AG10803 (cell line): ENCODE results near the gene MAP6.

Experiments used
- DNase-seq: peaks from one replicate; pipeline ENCODE4 v3.0.0; 2010; ENCODE audit warnings: low read depth
- H3K4me3 ChIP-seq: 2 replicates; pipeline ENCODE4 v1.5.1; 2011; ENCODE audit warnings: mild to moderate bottlenecking, low read length, control low read depth
- TF ChIP-seq, protein P1 (sequence below): conservative IDR thresholded peaks from 2 replicates; pipeline ENCODE4 v1.5.1; 2011; ENCODE audit warnings: mild to moderate bottlenecking, low read length, control low read depth, inconsistent platforms

The MAP6 gene

DNA sequence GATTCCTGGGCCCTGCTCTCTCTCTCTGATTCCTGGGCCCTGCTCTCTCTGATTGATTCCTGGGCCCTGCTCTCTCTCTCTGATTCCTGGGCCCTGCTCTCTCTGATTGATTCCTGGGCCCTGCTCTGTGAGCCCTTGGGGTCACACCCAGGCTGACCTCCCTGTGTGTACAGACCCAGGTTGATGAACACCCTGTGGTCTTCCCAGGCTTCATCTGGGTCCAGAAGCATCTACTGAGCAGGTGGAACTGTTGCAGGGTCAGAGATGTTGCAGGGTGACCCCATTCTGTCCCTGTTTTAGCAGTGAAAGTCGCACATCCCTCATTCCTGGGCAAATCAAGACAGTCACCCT, 126.8 kb downstream of the MAP6 start:
- TF ChIP-seq, protein P1, sequence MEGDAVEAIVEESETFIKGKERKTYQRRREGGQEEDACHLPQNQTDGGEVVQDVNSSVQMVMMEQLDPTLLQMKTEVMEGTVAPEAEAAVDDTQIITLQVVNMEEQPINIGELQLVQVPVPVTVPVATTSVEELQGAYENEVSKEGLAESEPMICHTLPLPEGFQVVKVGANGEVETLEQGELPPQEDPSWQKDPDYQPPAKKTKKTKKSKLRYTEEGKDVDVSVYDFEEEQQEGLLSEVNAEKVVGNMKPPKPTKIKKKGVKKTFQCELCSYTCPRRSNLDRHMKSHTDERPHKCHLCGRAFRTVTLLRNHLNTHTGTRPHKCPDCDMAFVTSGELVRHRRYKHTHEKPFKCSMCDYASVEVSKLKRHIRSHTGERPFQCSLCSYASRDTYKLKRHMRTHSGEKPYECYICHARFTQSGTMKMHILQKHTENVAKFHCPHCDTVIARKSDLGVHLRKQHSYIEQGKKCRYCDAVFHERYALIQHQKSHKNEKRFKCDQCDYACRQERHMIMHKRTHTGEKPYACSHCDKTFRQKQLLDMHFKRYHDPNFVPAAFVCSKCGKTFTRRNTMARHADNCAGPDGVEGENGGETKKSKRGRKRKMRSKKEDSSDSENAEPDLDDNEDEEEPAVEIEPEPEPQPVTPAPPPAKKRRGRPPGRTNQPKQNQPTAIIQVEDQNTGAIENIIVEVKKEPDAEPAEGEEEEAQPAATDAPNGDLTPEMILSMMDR, result no peak
- H3K4me3 ChIP-seq, result no peak overlapping the region
- no peak for DNase-seq

DNA sequence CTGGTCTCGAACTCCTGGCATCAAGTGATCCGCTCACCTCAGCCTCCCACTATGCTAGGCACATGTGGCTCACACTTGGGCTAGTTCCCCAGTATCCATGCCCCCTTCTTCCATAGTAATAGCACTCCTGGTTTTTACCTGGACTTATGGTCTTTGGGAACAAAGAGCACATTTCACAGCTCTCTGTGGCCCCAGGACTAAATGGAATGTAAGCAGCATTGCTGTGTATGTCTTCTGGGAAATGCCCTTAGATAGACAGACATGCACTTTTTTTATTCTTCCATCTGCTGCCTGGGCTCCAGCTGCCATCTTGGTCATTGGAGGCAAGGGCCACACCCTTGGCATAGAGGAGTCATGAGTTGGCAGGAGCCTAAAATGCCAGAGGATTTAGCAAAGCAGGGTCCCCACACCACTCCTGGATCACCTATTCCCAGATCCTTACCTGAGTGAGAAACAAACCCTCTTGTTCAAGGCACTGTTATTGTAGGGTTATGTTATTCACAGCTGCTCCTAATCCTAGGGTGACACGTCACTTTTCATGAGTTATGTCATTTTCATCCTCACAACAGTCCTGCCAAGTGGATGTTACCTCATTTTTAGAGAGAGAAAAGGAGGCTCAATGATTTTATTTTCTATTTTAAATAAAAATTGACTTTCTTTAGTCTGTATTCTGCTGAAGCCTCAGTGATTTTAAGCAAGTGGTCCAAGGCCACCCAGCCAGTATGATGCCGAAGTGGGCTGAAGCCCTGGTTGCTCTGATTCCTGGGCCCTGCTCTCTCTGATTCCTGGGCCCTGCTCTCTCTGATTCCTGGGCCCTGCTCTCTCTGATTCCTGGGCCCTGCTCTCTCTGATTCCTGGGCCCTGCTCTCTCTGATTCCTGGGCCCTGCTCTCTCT, 127.4 kb downstream of the MAP6 start:
- H3K4me3 ChIP-seq, result no peak overlapping the region
- DNase-seq, result no peak
- TF ChIP-seq, protein P1, result no peak

DNA sequence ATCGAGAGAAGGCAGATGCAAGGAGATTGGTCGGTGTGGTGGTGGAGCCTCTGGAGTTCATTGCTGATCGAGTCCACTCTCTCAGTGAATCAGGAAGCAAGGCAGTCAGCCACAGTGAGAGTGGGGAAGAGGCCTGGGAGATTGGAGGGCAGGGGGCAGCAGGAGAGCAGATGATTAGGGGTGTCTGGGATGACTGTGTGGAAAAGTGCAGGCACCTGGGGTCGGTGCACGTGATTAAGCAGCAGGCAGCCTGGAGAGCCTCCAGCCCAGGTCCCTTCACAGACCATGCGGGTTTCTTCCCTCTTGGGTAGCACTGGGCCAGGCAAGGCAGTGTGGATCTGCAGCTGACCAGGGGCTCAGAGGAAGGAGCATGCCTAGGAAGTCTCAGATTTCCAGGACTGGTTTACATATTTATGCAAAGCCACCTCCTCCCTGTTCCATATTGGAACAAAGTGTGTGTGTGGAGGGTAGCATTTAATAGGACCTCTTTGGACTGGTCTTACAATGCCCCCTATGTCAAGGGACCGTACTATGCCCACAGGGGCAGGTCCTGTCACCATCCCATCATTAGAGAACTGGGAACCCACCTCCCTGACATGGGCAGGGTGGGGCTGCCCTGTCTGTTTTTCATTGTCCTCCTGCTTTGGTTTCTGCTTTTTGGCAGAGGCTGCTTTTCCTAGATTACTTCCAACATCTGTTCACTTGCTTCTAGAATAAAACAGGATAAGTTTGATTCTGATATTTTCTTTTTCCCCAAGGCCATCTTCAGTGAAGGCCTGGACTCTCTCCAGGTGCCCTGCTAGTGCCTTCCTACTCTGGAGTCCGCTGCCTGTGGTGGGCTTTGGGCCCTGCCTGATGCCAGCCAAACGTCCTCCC, 129.1 kb downstream of the MAP6 start:
- no peak overlapping the region for H3K4me3 ChIP-seq
- TF ChIP-seq, protein P1, result no peak
- DNase-seq, result no peak

DNA sequence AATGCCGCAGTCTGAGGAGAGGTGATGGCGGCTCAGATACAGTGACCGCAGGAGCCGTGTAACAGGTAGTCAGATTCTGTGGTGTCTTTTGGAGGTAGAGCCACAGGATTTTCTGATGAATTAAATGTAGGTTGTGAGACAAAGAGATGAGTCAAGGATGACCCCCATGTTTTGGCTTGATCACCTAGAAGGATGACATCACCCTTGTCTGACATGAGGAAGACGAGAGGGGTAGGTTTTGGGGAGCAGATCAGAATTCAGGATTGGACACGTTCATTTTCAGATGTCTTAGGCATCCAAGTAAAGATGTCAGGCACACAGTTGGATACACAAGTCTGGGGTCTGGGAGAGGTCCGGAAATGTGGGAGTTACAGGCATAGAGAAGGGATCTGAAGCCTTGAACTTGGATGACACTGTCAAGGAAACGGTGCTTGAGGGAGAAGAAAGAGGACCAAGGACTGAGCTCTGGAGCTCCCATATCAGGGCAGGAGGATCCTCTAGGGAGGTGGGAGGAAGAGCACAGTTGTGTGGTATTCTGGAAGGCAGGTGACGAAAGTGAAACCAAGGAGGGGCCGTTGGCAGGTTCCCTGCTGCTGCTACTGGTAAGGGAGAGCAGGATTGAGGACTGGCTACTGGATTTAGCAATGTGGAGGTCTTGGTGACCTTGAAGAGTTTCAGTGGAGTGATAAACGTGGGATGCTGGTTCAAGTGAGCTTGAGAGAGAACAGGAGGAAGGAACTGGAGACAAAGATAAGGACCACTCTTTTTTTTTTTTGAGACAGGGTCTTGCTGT, 130.5 kb downstream of the MAP6 start:
- H3K4me3 ChIP-seq, result no peak overlapping the region
- TF ChIP-seq, protein P1, result no peak
- no peak for DNase-seq

DNA sequence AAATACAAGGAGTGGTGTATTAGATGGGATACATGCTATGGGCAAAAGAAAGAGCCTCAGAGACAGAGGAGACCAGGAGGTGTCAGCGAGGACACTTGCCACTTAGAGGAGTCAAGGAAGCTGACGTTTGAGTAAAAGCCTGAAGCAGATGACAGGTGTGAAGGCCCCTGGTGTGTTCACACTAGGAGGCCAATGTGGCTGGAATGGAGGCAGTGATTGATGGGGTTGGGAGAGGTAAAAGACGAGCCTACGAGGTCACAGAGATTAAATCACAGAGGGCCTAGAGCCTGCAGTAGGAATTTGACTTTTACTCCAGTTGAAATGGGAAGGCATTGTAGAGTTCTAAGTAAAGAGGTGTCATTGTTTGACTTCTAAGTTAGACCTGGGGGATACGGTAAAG, 131.1 kb downstream of the MAP6 start:
- TF ChIP-seq, protein P1, result no peak
- no peak for DNase-seq
- H3K4me3 ChIP-seq, result no peak overlapping the region
